ENCODE results near the gene AKAP13. TPM values are rescaled to one million over a fixed set of nuclear protein-coding genes. Genes with fewer than 3 reads are reported as not detected.
A peak's percentile ranks its signal among the peaks of the same experiment; 100 is the strongest.

The AKAP13 gene
- total and polyA plus RNA-seq, 2 of the 13 experiments (the other 11 are each of a cell fraction or from before 2014, with no cell fraction given): 6.7 to 27.1 TPM

DNA sequence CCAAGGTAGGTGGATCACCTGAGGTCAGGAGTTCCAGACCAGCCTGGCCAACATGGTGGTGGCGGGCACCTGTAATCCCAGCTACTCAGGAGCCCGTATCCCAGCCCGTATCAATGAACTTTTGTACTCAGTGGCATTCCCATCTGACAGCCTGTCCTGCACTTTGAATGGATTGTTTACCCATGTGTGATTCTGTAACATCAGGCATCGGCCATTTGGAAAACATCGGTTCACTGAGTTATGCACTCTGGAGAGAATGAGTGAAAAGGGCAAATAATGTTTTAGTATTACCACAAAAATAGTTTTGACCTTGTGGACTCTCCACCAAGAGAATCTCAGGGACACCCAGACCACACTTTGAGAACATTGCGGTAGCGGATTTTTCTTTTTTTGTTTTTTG lies 400.7 kb downstream of the AKAP13 start (continued):
- TF ChIP-seq, protein P1, sequence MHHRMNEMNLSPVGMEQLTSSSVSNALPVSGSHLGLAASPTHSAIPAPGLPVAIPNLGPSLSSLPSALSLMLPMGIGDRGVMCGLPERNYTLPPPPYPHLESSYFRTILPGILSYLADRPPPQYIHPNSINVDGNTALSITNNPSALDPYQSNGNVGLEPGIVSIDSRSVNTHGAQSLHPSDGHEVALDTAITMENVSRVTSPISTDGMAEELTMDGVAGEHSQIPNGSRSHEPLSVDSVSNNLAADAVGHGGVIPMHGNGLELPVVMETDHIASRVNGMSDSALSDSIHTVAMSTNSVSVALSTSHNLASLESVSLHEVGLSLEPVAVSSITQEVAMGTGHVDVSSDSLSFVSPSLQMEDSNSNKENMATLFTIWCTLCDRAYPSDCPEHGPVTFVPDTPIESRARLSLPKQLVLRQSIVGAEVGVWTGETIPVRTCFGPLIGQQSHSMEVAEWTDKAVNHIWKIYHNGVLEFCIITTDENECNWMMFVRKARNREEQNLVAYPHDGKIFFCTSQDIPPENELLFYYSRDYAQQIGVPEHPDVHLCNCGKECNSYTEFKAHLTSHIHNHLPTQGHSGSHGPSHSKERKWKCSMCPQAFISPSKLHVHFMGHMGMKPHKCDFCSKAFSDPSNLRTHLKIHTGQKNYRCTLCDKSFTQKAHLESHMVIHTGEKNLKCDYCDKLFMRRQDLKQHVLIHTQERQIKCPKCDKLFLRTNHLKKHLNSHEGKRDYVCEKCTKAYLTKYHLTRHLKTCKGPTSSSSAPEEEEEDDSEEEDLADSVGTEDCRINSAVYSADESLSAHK (CRISPR knock-in tag; IDR thresholded peaks at IDR 0.05; ENCODE audit: borderline replicate concordance): no peak
- TF ChIP-seq KDM2A (CRISPR knock-in tag; IDR thresholded peaks at IDR 0.05; ENCODE audit: borderline replicate concordance, low read depth): 0 out of 2 replicates have a peak, but pooled peaks have one; percentile 21
- TF ChIP-seq FOSL2 (CRISPR knock-in tag; IDR thresholded peaks at IDR 0.05): peak; percentile 32; the same call in 1 of the 2 replicates
- no peak for TF ChIP-seq PHF8 (CRISPR knock-in tag; IDR thresholded peaks at IDR 0.05)
- no peak for TF ChIP-seq ZNF570 (CRISPR knock-in tag; IDR thresholded peaks at IDR 0.05; ENCODE audit: borderline replicate concordance)
- peak; percentile 47; the same call in 1 of the 2 replicates for TF ChIP-seq ZNF788 (CRISPR knock-in tag; IDR thresholded peaks at IDR 0.05; ENCODE audit: borderline replicate concordance)
- TF ChIP-seq FLYWCH1 (CRISPR knock-in tag; IDR thresholded peaks at IDR 0.05): no peak
- TF ChIP-seq SAP130 (CRISPR knock-in tag; IDR thresholded peaks at IDR 0.05; ENCODE audit: low read depth): peak; percentile 94
- TF ChIP-seq MXI1 (IDR thresholded peaks at IDR 0.05; ENCODE audit: borderline replicate concordance, low read depth, low read length): peak; percentile 75; the same call in 1 of the 3 replicates
- no peak for TF ChIP-seq KDM5B (CRISPR knock-in tag; IDR thresholded peaks at IDR 0.05; ENCODE audit: borderline replicate concordance)
- TF ChIP-seq TCF12 (IDR thresholded peaks at IDR 0.05): no peak
- TF ChIP-seq TCF12 (CRISPR knock-in tag; IDR thresholded peaks at IDR 0.05): no peak
- TF ChIP-seq, protein P2, sequence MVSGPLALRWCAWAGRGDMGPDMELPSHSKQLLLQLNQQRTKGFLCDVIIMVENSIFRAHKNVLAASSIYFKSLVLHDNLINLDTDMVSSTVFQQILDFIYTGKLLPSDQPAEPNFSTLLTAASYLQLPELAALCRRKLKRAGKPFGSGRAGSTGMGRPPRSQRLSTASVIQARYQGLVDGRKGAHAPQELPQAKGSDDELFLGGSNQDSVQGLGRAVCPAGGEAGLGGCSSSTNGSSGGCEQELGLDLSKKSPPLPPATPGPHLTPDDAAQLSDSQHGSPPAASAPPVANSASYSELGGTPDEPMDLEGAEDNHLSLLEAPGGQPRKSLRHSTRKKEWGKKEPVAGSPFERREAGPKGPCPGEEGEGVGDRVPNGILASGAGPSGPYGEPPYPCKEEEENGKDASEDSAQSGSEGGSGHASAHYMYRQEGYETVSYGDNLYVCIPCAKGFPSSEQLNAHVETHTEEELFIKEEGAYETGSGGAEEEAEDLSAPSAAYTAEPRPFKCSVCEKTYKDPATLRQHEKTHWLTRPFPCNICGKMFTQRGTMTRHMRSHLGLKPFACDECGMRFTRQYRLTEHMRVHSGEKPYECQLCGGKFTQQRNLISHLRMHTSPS (CRISPR knock-in tag; IDR thresholded peaks at IDR 0.05; ENCODE audit: low read depth): peak; percentile 58
- TF ChIP-seq PITX1 (CRISPR knock-in tag; IDR thresholded peaks at IDR 0.05): 0 out of 2 replicates have a peak, but pooled peaks have one; percentile 13
- peak; percentile 45 for TF ChIP-seq CREM (IDR thresholded peaks at IDR 0.05)
- TF ChIP-seq CREM (CRISPR knock-in tag; IDR thresholded peaks at IDR 0.05): no peak
- TF ChIP-seq, protein P3, sequence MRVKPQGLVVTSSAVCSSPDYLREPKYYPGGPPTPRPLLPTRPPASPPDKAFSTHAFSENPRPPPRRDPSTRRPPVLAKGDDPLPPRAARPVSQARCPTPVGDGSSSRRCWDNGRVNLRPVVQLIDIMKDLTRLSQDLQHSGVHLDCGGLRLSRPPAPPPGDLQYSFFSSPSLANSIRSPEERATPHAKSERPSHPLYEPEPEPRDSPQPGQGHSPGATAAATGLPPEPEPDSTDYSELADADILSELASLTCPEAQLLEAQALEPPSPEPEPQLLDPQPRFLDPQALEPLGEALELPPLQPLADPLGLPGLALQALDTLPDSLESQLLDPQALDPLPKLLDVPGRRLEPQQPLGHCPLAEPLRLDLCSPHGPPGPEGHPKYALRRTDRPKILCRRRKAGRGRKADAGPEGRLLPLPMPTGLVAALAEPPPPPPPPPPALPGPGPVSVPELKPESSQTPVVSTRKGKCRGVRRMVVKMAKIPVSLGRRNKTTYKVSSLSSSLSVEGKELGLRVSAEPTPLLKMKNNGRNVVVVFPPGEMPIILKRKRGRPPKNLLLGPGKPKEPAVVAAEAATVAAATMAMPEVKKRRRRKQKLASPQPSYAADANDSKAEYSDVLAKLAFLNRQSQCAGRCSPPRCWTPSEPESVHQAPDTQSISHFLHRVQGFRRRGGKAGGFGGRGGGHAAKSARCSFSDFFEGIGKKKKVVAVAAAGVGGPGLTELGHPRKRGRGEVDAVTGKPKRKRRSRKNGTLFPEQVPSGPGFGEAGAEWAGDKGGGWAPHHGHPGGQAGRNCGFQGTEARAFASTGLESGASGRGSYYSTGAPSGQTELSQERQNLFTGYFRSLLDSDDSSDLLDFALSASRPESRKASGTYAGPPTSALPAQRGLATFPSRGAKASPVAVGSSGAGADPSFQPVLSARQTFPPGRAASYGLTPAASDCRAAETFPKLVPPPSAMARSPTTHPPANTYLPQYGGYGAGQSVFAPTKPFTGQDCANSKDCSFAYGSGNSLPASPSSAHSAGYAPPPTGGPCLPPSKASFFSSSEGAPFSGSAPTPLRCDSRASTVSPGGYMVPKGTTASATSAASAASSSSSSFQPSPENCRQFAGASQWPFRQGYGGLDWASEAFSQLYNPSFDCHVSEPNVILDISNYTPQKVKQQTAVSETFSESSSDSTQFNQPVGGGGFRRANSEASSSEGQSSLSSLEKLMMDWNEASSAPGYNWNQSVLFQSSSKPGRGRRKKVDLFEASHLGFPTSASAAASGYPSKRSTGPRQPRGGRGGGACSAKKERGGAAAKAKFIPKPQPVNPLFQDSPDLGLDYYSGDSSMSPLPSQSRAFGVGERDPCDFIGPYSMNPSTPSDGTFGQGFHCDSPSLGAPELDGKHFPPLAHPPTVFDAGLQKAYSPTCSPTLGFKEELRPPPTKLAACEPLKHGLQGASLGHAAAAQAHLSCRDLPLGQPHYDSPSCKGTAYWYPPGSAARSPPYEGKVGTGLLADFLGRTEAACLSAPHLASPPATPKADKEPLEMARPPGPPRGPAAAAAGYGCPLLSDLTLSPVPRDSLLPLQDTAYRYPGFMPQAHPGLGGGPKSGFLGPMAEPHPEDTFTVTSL (CRISPR knock-in tag; IDR thresholded peaks at IDR 0.05; ENCODE audit: borderline replicate concordance): peak; percentile 74; the same call in 1 of the 2 replicates
- TF ChIP-seq HOXA3 (CRISPR knock-in tag; IDR thresholded peaks at IDR 0.05): peak; percentile 76
- 0 out of 2 replicates have a peak, but pooled peaks have one; percentile 8 for TF ChIP-seq MYC (CRISPR knock-in tag; IDR thresholded peaks at IDR 0.05; ENCODE audit: borderline replicate concordance)
- TF ChIP-seq ZNF17 (CRISPR knock-in tag; IDR thresholded peaks at IDR 0.05): no peak
- TF ChIP-seq CREB1 (IDR thresholded peaks at IDR 0.05): no peak
- TF ChIP-seq CREB1 (CRISPR knock-in tag; IDR thresholded peaks at IDR 0.05): no peak
- TF ChIP-seq HCFC1 (IDR thresholded peaks at IDR 0.05; ENCODE audit: low read depth, low read length): no peak
